NB4 (cell line): ENCODE results near the gene KLF14.

Experiments used
- CTCF ChIP-seq: IDR thresholded peaks from one replicate; pipeline ENCODE4 v1.5.1; 2012; ENCODE audit warnings: low read depth, low read length
- POLR2A ChIP-seq: IDR thresholded peaks from 2 replicates; pipeline ENCODE4 v1.6.1; 2011; ENCODE audit warnings: mild to moderate bottlenecking; ENCODE audit not compliant: insufficient read length; ENCODE audit errors: extremely low read depth

- TF ChIP-seq CTCF (no peak), POLR2A (no peak)
Observed at GRCh38 chr7:130701650-130702049, 32.4 kb downstream of the KLF14 start.
